Measurements from ENCODE around the gene CUTA. TPM values are rescaled to one million over a fixed set of nuclear protein-coding genes. Genes with fewer than 3 reads are reported as not detected.

The CUTA gene
- total and polyA plus RNA-seq, 2 experiments from 2014 or later, result 207 to 421 TPM

- TF ChIP-seq, protein P1, sequence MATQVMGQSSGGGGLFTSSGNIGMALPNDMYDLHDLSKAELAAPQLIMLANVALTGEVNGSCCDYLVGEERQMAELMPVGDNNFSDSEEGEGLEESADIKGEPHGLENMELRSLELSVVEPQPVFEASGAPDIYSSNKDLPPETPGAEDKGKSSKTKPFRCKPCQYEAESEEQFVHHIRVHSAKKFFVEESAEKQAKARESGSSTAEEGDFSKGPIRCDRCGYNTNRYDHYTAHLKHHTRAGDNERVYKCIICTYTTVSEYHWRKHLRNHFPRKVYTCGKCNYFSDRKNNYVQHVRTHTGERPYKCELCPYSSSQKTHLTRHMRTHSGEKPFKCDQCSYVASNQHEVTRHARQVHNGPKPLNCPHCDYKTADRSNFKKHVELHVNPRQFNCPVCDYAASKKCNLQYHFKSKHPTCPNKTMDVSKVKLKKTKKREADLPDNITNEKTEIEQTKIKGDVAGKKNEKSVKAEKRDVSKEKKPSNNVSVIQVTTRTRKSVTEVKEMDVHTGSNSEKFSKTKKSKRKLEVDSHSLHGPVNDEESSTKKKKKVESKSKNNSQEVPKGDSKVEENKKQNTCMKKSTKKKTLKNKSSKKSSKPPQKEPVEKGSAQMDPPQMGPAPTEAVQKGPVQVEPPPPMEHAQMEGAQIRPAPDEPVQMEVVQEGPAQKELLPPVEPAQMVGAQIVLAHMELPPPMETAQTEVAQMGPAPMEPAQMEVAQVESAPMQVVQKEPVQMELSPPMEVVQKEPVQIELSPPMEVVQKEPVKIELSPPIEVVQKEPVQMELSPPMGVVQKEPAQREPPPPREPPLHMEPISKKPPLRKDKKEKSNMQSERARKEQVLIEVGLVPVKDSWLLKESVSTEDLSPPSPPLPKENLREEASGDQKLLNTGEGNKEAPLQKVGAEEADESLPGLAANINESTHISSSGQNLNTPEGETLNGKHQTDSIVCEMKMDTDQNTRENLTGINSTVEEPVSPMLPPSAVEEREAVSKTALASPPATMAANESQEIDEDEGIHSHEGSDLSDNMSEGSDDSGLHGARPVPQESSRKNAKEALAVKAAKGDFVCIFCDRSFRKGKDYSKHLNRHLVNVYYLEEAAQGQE (IDR thresholded peaks at IDR 0.05; ENCODE audit: unreplicated experiment), result no peak
- TF ChIP-seq EZH2phosphoT487 (IDR thresholded peaks at IDR 0.05; ENCODE audit: unreplicated experiment), result no peak
- TF ChIP-seq JUNB (IDR thresholded peaks at IDR 0.05; ENCODE audit: unreplicated experiment), result no peak
- no peak for TF ChIP-seq ZNF331 (CRISPR knock-in tag; IDR thresholded peaks at IDR 0.05; ENCODE audit: low read depth)
- TF ChIP-seq, protein P2, sequence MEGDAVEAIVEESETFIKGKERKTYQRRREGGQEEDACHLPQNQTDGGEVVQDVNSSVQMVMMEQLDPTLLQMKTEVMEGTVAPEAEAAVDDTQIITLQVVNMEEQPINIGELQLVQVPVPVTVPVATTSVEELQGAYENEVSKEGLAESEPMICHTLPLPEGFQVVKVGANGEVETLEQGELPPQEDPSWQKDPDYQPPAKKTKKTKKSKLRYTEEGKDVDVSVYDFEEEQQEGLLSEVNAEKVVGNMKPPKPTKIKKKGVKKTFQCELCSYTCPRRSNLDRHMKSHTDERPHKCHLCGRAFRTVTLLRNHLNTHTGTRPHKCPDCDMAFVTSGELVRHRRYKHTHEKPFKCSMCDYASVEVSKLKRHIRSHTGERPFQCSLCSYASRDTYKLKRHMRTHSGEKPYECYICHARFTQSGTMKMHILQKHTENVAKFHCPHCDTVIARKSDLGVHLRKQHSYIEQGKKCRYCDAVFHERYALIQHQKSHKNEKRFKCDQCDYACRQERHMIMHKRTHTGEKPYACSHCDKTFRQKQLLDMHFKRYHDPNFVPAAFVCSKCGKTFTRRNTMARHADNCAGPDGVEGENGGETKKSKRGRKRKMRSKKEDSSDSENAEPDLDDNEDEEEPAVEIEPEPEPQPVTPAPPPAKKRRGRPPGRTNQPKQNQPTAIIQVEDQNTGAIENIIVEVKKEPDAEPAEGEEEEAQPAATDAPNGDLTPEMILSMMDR (conservative IDR thresholded peaks at IDR 0.05; ENCODE audit: low read depth in 2 of 2), result no peak
- TF ChIP-seq POLR2AphosphoS5 (IDR thresholded peaks at IDR 0.05; ENCODE audit: low read depth), result no peak
- no peak for TF ChIP-seq STAT1 (IDR thresholded peaks at IDR 0.05; ENCODE audit: unreplicated experiment)
- TF ChIP-seq, protein P3, sequence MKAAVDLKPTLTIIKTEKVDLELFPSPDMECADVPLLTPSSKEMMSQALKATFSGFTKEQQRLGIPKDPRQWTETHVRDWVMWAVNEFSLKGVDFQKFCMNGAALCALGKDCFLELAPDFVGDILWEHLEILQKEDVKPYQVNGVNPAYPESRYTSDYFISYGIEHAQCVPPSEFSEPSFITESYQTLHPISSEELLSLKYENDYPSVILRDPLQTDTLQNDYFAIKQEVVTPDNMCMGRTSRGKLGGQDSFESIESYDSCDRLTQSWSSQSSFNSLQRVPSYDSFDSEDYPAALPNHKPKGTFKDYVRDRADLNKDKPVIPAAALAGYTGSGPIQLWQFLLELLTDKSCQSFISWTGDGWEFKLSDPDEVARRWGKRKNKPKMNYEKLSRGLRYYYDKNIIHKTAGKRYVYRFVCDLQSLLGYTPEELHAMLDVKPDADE (IDR thresholded peaks at IDR 0.05), result no peak
Observed at GRCh38 chr6:33426590-33427511, 8.9 kb upstream of the CUTA start (continued).

DNA sequence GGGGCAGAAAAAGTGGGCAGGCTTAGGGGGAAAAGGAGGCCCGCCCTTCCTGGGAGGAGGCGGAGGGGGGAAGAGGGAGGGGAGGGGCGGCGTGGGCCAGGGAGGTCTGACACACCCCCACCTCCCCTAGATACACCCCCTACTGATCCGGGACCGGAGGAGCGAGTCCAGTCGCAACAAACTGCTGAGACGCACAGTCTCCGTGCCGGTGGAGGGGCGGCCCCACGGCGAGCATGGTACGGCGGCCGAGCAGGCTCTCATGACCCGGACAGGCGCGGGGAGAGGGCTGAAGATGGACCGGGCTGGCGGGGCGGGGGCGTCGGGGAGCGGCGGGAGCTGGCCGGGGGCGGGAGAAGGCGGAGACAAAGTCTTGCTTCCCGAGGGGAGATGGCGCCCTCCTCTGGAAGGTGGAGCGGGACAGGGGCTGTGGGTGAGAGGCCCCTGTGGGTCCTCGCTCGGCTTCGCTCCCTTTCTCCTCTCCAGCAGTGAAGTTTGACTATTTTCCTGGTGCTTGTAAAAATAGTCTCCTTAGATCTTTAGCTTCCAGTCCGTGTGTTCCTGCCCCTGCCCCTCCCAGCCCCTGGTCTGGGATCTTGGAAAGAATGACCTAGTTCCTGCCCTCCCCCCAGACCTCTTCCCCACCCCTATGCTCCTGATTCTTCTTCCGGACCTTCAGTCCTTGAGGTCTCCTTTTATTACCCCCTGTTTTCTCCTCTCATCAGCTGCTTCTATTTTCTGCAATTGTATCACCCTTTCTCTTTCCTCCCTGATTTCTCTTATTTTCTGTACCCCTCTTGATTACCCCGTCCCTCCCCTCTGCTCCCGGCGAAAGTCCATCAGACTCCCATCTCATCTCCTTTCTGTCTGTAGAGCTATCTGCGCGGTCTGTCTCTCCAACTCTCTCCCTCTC lies 8.0 kb upstream of the CUTA start:
- Mint-ChIP-seq H3K27me3 (ENCODE audit: insufficient read depth, low read depth, poor library complexity) (peaks cover 20% of the 10 kb centered on the region), H3K4me1 (peaks cover 81% of the 10 kb centered on the region), H3K27ac (peak overlapping the region; percentile 81), H3K9me3 (no peaks in the 10 kb centered on the region), H3K36me3 (ENCODE audit: low read depth) (peaks cover 27% of the 10 kb centered on the region), H3K4me3 (peak overlapping the region; percentile 90)
- no peaks in the 10 kb centered on the region for H3K36me3 ChIP-seq (ENCODE audit: insufficient read depth)
- peak overlapping the region; percentile 72 for H3K4me3 ChIP-seq
- H3F3A ChIP-seq (replicated peaks; ENCODE audit: low read depth), result peaks cover 24% of the 10 kb centered on the region
- no peaks in the 10 kb centered on the region for H3K9me2 ChIP-seq (ENCODE audit: insufficient read depth)
- DNase-seq (ENCODE audit: low spot score) (peak; percentile 91), ATAC-seq (peak; percentile 79)
- H3K27ac ChIP-seq (ENCODE audit: low read depth), result peak overlapping the region; percentile 90; the same call in 1 of the 2 replicates
- peaks cover 47% of the 10 kb centered on the region for H3K4me1 ChIP-seq (ENCODE audit: insufficient read depth)
- peaks cover 59% of the 10 kb centered on the region for H3K79me2 ChIP-seq (replicated peaks; ENCODE audit: insufficient read depth)
- no peak overlapping the region for H2AFZ ChIP-seq
- H3K27me3 ChIP-seq (ENCODE audit: insufficient read depth), result no peaks in the 10 kb centered on the region
- no peaks in the 10 kb centered on the region; the same call in 1 of the 2 replicates for H4K20me1 ChIP-seq (replicated peaks; ENCODE audit: insufficient read depth)
- H3K4me2 ChIP-seq, result peak overlapping the region; percentile 95
- TF ChIP-seq, protein P2 (conservative IDR thresholded peaks at IDR 0.05; ENCODE audit: low read depth in 2 of 2), result peak; percentile 56 to 82
- TF ChIP-seq CREB1 (CRISPR knock-in tag; IDR thresholded peaks at IDR 0.05; ENCODE audit: low read depth) (0 out of 2 replicates have a peak, but pooled peaks have one; percentile 2), POLR2AphosphoS5 (IDR thresholded peaks at IDR 0.05; ENCODE audit: low read depth) (peak; percentile 67), ZNF114 (CRISPR knock-in tag; IDR thresholded peaks at IDR 0.05) (no peak)

Data from GM23338 (cell line).